ENCODE data around the gene UBAC1. TPM values are rescaled to one million over a fixed set of nuclear protein-coding genes. Genes with fewer than 3 reads are reported as not detected.
A peak's percentile ranks its signal among the peaks of the same experiment; 100 is the strongest.

UBAC1 gene
- total RNA-seq (ENCODE audit: low replicate concordance), result 34.5 and 45.2 TPM in 2 replicates
- long read RNA-seq, transcript UBAC1-201 (10 exons, 1,867 nt), result major isoform, 53 of 62 reads
- long read RNA-seq, partial matches to known transcripts, result 3 of 62 reads
- long read RNA-seq, other reads (novel, unspliced or antisense), result 6 of 62 reads

GRCh38 chr9:135961277-135961715 lies at the start of gene UBAC1:
Gene UBAC1 (minus strand): TSS chr9:135961373. CDS start chr9:135961162, 211 bp downstream.
- Mint-ChIP-seq H3K4me1 (ENCODE audit: unreplicated experiment) (peaks cover 27% of the 10 kb centered on the region), H3K27ac (peak within 1 kb of the TSS; percentile 96), H3K36me3 (no peaks in the 10 kb centered on the region), H3K4me3 (peak within 1 kb of the TSS; percentile 90), H3K27me3 (no peaks in the 10 kb centered on the region), H3K9me3 (no peaks in the 10 kb centered on the region)
- TF ChIP-seq CTCF (conservative IDR thresholded peaks at IDR 0.05), result peak; percentile 58
- DNase-seq (ENCODE audit: extremely low spot score, unreplicated experiment), result peak; percentile 96

- Mint-ChIP-seq H3K9me3 (no peaks in the 10 kb centered on the region), H3K4me3 (no peak overlapping the region), H3K27me3 (no peaks in the 10 kb centered on the region), H3K27ac (no peak overlapping the region), H3K4me1 (ENCODE audit: unreplicated experiment) (peaks cover 25% of the 10 kb centered on the region), H3K36me3 (no peaks in the 10 kb centered on the region)
- TF ChIP-seq CTCF (conservative IDR thresholded peaks at IDR 0.05), result no peak
- no peak for DNase-seq (ENCODE audit: extremely low spot score, unreplicated experiment)
These were observed 49.6 kb upstream of the UBAC1 start for GRCh38 chr9:136010615-136011361.

- Mint-ChIP-seq H3K36me3 (no peaks in the 10 kb centered on the region), H3K27ac (no peak overlapping the region), H3K27me3 (no peaks in the 10 kb centered on the region), H3K4me1 (ENCODE audit: unreplicated experiment) (peaks cover 25% of the 10 kb centered on the region), H3K9me3 (no peaks in the 10 kb centered on the region), H3K4me3 (no peak overlapping the region)
- TF ChIP-seq CTCF (conservative IDR thresholded peaks at IDR 0.05), result no peak
- no peak for DNase-seq (ENCODE audit: extremely low spot score, unreplicated experiment)
These were observed 49.0 kb upstream of the UBAC1 start for GRCh38 chr9:136010176-136010575.

GRCh38 chr9:136009516-136009915 lies 48.3 kb upstream of the UBAC1 start:
- H3K27ac Mint-ChIP-seq, result no peak overlapping the region
- H3K4me3 Mint-ChIP-seq, result no peak overlapping the region
- no peaks in the 10 kb centered on the region for H3K27me3 Mint-ChIP-seq
- no peaks in the 10 kb centered on the region for H3K9me3 Mint-ChIP-seq
- no peak for DNase-seq (ENCODE audit: extremely low spot score, unreplicated experiment)
- peaks cover 25% of the 10 kb centered on the region for H3K4me1 Mint-ChIP-seq (ENCODE audit: unreplicated experiment)
- H3K36me3 Mint-ChIP-seq, result no peaks in the 10 kb centered on the region
- no peak for TF ChIP-seq CTCF (conservative IDR thresholded peaks at IDR 0.05)

GRCh38 chr9:136008693-136008997 lies 47.5 kb upstream of the UBAC1 start:
- no peak overlapping the region for H3K27ac Mint-ChIP-seq
- DNase-seq (ENCODE audit: extremely low spot score, unreplicated experiment), result no peak
- H3K4me3 Mint-ChIP-seq, result no peak overlapping the region
- no peak for TF ChIP-seq CTCF (conservative IDR thresholded peaks at IDR 0.05)
- H3K9me3 Mint-ChIP-seq, result no peaks in the 10 kb centered on the region
- H3K4me1 Mint-ChIP-seq (ENCODE audit: unreplicated experiment), result peaks cover 25% of the 10 kb centered on the region
- H3K36me3 Mint-ChIP-seq, result no peaks in the 10 kb centered on the region
- no peaks in the 10 kb centered on the region for H3K27me3 Mint-ChIP-seq
